Liver (tissue), 3 donors: ENCODE measurements around the gene RTBDN.

Experiments
- CTCF ChIP-seq: fragments of 150-350 bp; IDR thresholded peaks from 2 replicates; pipeline ENCODE4 v1.5.1; 2017; ENCODE audit warnings: improper control_type of control experiment, low read depth, low read length; ENCODE audit not compliant: missing input control
- EGR1 ChIP-seq, 2 donors: IDR thresholded peaks; 2 replicates each; pipeline ENCODE4 v1.6.1; 2016 to 2018; ENCODE audit warnings: antibody characterized with exemption in 2 of 2, low read depth in 2 of 2
- GABPA ChIP-seq, 2 donors: IDR thresholded peaks in 1 of 2; conservative IDR thresholded peaks in 1 of 2; 2 replicates each; pipeline ENCODE4 v1.6.1; 2016; ENCODE audit warnings: antibody characterized with exemption in 2 of 2, mild to moderate bottlenecking in 1 of 2, moderate library complexity in 1 of 2
- SP1 ChIP-seq: IDR thresholded peaks from 2 replicates; pipeline ENCODE4 v1.6.1; 2018; ENCODE audit warnings: antibody characterized with exemption, mild to moderate bottlenecking
- TAF1 ChIP-seq: conservative IDR thresholded peaks from 2 replicates; pipeline ENCODE4 v1.6.1; 2016; ENCODE audit warnings: antibody characterized with exemption, mild to moderate bottlenecking
- YY1 ChIP-seq: IDR thresholded peaks from 2 replicates; pipeline ENCODE4 v1.6.1; 2016; ENCODE audit warnings: antibody characterized with exemption, mild to moderate bottlenecking
- TF ChIP-seq, protein P1 (sequence below): IDR thresholded peaks from 2 replicates; pipeline ENCODE4 v1.6.1; 2016; ENCODE audit warnings: antibody characterized with exemption, mild to moderate bottlenecking
- donor health status: healthy.
- donor health status: healthy.

DNA sequence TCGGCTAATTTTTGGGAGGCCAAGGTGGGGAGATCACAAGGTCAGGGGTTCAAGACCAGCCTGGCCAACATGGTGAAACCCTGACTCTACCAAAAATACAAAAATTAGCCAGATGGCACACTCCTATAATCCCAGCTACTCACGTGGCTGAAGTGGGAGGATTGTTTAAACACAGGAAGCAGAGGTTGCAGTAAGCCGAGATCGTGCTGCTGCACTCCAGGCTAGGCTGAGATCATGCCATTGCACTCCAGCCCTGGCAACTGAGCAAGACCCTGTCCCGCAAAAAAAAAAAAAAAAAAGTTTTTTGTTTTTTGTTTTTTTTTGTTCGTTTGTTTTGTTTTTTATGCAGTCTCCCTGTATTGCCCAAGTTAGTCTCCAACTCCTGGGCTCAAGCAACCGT lies 25.2 kb upstream of the RTBDN start:
- TF ChIP-seq CTCF: no peak
- TF ChIP-seq, protein P1, sequence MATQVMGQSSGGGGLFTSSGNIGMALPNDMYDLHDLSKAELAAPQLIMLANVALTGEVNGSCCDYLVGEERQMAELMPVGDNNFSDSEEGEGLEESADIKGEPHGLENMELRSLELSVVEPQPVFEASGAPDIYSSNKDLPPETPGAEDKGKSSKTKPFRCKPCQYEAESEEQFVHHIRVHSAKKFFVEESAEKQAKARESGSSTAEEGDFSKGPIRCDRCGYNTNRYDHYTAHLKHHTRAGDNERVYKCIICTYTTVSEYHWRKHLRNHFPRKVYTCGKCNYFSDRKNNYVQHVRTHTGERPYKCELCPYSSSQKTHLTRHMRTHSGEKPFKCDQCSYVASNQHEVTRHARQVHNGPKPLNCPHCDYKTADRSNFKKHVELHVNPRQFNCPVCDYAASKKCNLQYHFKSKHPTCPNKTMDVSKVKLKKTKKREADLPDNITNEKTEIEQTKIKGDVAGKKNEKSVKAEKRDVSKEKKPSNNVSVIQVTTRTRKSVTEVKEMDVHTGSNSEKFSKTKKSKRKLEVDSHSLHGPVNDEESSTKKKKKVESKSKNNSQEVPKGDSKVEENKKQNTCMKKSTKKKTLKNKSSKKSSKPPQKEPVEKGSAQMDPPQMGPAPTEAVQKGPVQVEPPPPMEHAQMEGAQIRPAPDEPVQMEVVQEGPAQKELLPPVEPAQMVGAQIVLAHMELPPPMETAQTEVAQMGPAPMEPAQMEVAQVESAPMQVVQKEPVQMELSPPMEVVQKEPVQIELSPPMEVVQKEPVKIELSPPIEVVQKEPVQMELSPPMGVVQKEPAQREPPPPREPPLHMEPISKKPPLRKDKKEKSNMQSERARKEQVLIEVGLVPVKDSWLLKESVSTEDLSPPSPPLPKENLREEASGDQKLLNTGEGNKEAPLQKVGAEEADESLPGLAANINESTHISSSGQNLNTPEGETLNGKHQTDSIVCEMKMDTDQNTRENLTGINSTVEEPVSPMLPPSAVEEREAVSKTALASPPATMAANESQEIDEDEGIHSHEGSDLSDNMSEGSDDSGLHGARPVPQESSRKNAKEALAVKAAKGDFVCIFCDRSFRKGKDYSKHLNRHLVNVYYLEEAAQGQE: no peak
- no peak for TF ChIP-seq YY1
- TF ChIP-seq GABPA (IDR thresholded peaks at IDR 0.05 in 1 of 2, conservative IDR thresholded peaks at IDR 0.05 in 1 of 2): no peak
- TF ChIP-seq EGR1 (IDR thresholded peaks at IDR 0.05; ENCODE audit: low read depth in 2 of 2): no peak
- no peak for TF ChIP-seq TAF1
- TF ChIP-seq SP1: no peak
